ENCODE data around the gene FAM234A. TPM values are rescaled to one million over a fixed set of nuclear protein-coding genes. Genes with fewer than 3 reads are reported as not detected.
"Not testable (repeated sequence)": the region's sequence is repeated elsewhere in the genome, so short reads cannot be mapped to it uniquely, and the experiment has no call there.

Gene FAM234A
- total RNA-seq, result 10 to 100 TPM; 26.9 to 31.5 TPM

- no peaks in the 10 kb centered on the region for H3K9me3 Mint-ChIP-seq
- H3K4me1 Mint-ChIP-seq, result peaks cover 20% of the 10 kb centered on the region
- H3K4me3 Mint-ChIP-seq, result peak within 1 kb of the TSS; percentile 91
- CTCF ChIA-PET, result interaction anchor here (0.7 to 2.1 kb wide), 18 partner anchors 8 to 181 kb away, joined by 3 to 10 read pairs (median 4); partner anchors contain the start of genes AXIN1, POLR3K and SNRNP25
- no peaks in the 10 kb centered on the region for H3K27me3 Mint-ChIP-seq
- peak within 1 kb of the TSS; percentile 94 for H3K27ac Mint-ChIP-seq
- peak; percentile 95 for DNase-seq
- POLR2A ChIA-PET, result interaction anchor here (0.8 to 2.5 kb wide), 16 partner anchors 8 to 191 kb away, joined by 3 to 24 read pairs (median 5); partner anchors contain the start of genes AXIN1 and RAB11FIP3
- peaks cover 3% of the 10 kb centered on the region for H3K36me3 Mint-ChIP-seq (ENCODE audit: low read depth)
Measured at GRCh38 chr16:234468-235305, at the start of gene FAM234A. Gene FAM234A (plus strand): TSS chr16:234821. CDS start chr16:254414, 19,593 bp downstream.

- H3K4me3 Mint-ChIP-seq, result no peak overlapping the region
- H3K9me3 Mint-ChIP-seq, result no peaks in the 10 kb centered on the region
- peaks cover 31% of the 10 kb centered on the region for H3K36me3 Mint-ChIP-seq (ENCODE audit: low read depth)
- H3K27ac Mint-ChIP-seq, result no peak overlapping the region
- no peak for DNase-seq
- ChIA-PET CTCF (no interaction called here), POLR2A (no interaction called here)
- H3K4me1 Mint-ChIP-seq, result peaks cover 7% of the 10 kb centered on the region
- no peaks in the 10 kb centered on the region for H3K27me3 Mint-ChIP-seq
Measured at GRCh38 chr16:185213-185612, 49.4 kb upstream of the FAM234A start.

GRCh38 chr16:185691-186090 is 48.9 kb upstream of the FAM234A start:
- Mint-ChIP-seq H3K4me1 (peaks cover 7% of the 10 kb centered on the region), H3K36me3 (ENCODE audit: low read depth) (peaks cover 34% of the 10 kb centered on the region), H3K4me3 (no peak overlapping the region), H3K27me3 (no peaks in the 10 kb centered on the region), H3K9me3 (no peaks in the 10 kb centered on the region), H3K27ac (no peak overlapping the region)
- DNase-seq, result no peak
- ChIA-PET CTCF (no interaction called here), POLR2A (no interaction called here)

GRCh38 chr16:187330-187729 is 47.3 kb upstream of the FAM234A start:
- DNase-seq, result no peak
- Mint-ChIP-seq H3K4me3 (no peak overlapping the region), H3K36me3 (ENCODE audit: low read depth) (peaks cover 46% of the 10 kb centered on the region), H3K27me3 (no peaks in the 10 kb centered on the region), H3K9me3 (no peaks in the 10 kb centered on the region), H3K4me1 (peaks cover 4% of the 10 kb centered on the region), H3K27ac (no peak overlapping the region)
- ChIA-PET CTCF (interaction anchor here (1.1 to 1.7 kb wide), 2 partner anchors 80 to 129 kb away, joined by 4 read pairs; no protein-coding TSS in a partner anchor), POLR2A (no interaction called here)

GRCh38 chr16:188674-189073 is 45.9 kb upstream of the FAM234A start:
- Mint-ChIP-seq H3K36me3 (ENCODE audit: low read depth) (peaks cover 52% of the 10 kb centered on the region), H3K4me1 (peaks cover 4% of the 10 kb centered on the region), H3K27ac (no peak overlapping the region), H3K4me3 (no peak overlapping the region), H3K27me3 (no peaks in the 10 kb centered on the region), H3K9me3 (no peaks in the 10 kb centered on the region)
- peak; percentile 34 for DNase-seq
- POLR2A ChIA-PET, result no interaction called here
- CTCF ChIA-PET, result interaction anchor here (1.1 to 1.7 kb wide), 3 partner anchors 82 to 161 kb away, joined by 3 to 4 read pairs (median 4); no protein-coding TSS in a partner anchor

- ChIA-PET POLR2A (no interaction called here), CTCF (no interaction called here)
- H3K4me3 Mint-ChIP-seq, result no peak overlapping the region
- peaks cover 4% of the 10 kb centered on the region for H3K4me1 Mint-ChIP-seq
- H3K36me3 Mint-ChIP-seq (ENCODE audit: low read depth), result peaks cover 58% of the 10 kb centered on the region
- no peaks in the 10 kb centered on the region for H3K9me3 Mint-ChIP-seq
- no peaks in the 10 kb centered on the region for H3K27me3 Mint-ChIP-seq
- no peak for DNase-seq
- H3K27ac Mint-ChIP-seq, result no peak overlapping the region
Measured at GRCh38 chr16:189604-190186, 44.9 kb upstream of the FAM234A start.

GRCh38 chr16:191831-192230 is 42.8 kb upstream of the FAM234A start:
- no peaks in the 10 kb centered on the region for H3K9me3 Mint-ChIP-seq
- ChIA-PET POLR2A (interaction anchor here (1.6 kb wide), 1 partner anchor 37 kb away, joined by 4 read pairs; no protein-coding TSS in a partner anchor), CTCF (interaction anchor here (0.6 to 1.5 kb wide), 2 partner anchors 126 to 159 kb away, joined by 3 read pairs; no protein-coding TSS in a partner anchor)
- H3K27ac Mint-ChIP-seq, result no peak overlapping the region
- no peaks in the 10 kb centered on the region for H3K27me3 Mint-ChIP-seq
- H3K36me3 Mint-ChIP-seq (ENCODE audit: low read depth), result peaks cover 58% of the 10 kb centered on the region
- DNase-seq, result no peak
- no peak overlapping the region for H3K4me3 Mint-ChIP-seq
- H3K4me1 Mint-ChIP-seq, result peaks cover 4% of the 10 kb centered on the region

- no peak for DNase-seq
- CTCF ChIA-PET, result interaction anchor here (1.1 to 1.5 kb wide), 2 partner anchors 11 to 127 kb away, joined by 3 read pairs; no protein-coding TSS in a partner anchor
- no peaks in the 10 kb centered on the region for H3K9me3 Mint-ChIP-seq
- peaks cover 4% of the 10 kb centered on the region for H3K4me1 Mint-ChIP-seq
- H3K27me3 Mint-ChIP-seq, result no peaks in the 10 kb centered on the region
- H3K27ac Mint-ChIP-seq, result no peak overlapping the region
- no peak overlapping the region for H3K4me3 Mint-ChIP-seq
- POLR2A ChIA-PET, result interaction anchor here (1.6 kb wide), 1 partner anchor 36 kb away, joined by 4 read pairs; no protein-coding TSS in a partner anchor
- H3K36me3 Mint-ChIP-seq (ENCODE audit: low read depth), result peaks cover 57% of the 10 kb centered on the region
Measured at GRCh38 chr16:192686-193085, 41.9 kb upstream of the FAM234A start.

- H3K4me3 Mint-ChIP-seq, result no peak overlapping the region
- DNase-seq, result no peak
- ChIA-PET POLR2A (interaction anchor here (1.6 kb wide), 1 partner anchor 35 kb away, joined by 4 read pairs; no protein-coding TSS in a partner anchor), CTCF (interaction anchor here (0.6 to 1.5 kb wide), 4 partner anchors 12 to 169 kb away, joined by 3 read pairs; no protein-coding TSS in a partner anchor)
- no peak overlapping the region for H3K27ac Mint-ChIP-seq
- H3K4me1 Mint-ChIP-seq, result peaks cover 4% of the 10 kb centered on the region
- H3K27me3 Mint-ChIP-seq, result no peaks in the 10 kb centered on the region
- no peaks in the 10 kb centered on the region for H3K9me3 Mint-ChIP-seq
- H3K36me3 Mint-ChIP-seq (ENCODE audit: low read depth), result peaks cover 62% of the 10 kb centered on the region
Measured at GRCh38 chr16:193441-193840, 41.2 kb upstream of the FAM234A start.

GRCh38 chr16:194516-194915 is 40.1 kb upstream of the FAM234A start:
- ChIA-PET POLR2A (no interaction called here), CTCF (interaction anchor here (1.2 kb wide), 1 partner anchor 129 kb away, joined by 3 read pairs; no protein-coding TSS in a partner anchor)
- Mint-ChIP-seq H3K27me3 (no peaks in the 10 kb centered on the region), H3K36me3 (ENCODE audit: low read depth) (peaks cover 59% of the 10 kb centered on the region), H3K9me3 (no peaks in the 10 kb centered on the region), H3K27ac (no peak overlapping the region), H3K4me1 (no peaks in the 10 kb centered on the region), H3K4me3 (no peak overlapping the region)
- DNase-seq, result no peak

- Mint-ChIP-seq H3K27ac (no peak overlapping the region), H3K9me3 (no peaks in the 10 kb centered on the region), H3K4me3 (no peak overlapping the region), H3K27me3 (no peaks in the 10 kb centered on the region), H3K4me1 (no peaks in the 10 kb centered on the region), H3K36me3 (ENCODE audit: low read depth) (peaks cover 45% of the 10 kb centered on the region)
- CTCF ChIA-PET, result no interaction called here
- POLR2A ChIA-PET, result no interaction called here
- no peak for DNase-seq
Measured at GRCh38 chr16:200388-200787, 34.2 kb upstream of the FAM234A start.

- peaks cover 3% of the 10 kb centered on the region for H3K4me1 Mint-ChIP-seq
- H3K27me3 Mint-ChIP-seq, result no peaks in the 10 kb centered on the region
- no peaks in the 10 kb centered on the region for H3K9me3 Mint-ChIP-seq
- ChIA-PET POLR2A (no interaction called here), CTCF (interaction anchor here (1.1 kb wide), 1 partner anchor 106 kb away, joined by 3 read pairs; no protein-coding TSS in a partner anchor)
- H3K4me3 Mint-ChIP-seq, result no peak overlapping the region
- no peak for DNase-seq
- H3K27ac Mint-ChIP-seq, result no peak overlapping the region
- peaks cover 46% of the 10 kb centered on the region for H3K36me3 Mint-ChIP-seq (ENCODE audit: low read depth)
Measured at GRCh38 chr16:203246-203645, 31.4 kb upstream of the FAM234A start.

- CTCF ChIA-PET, DNase-seq, H3K27me3 Mint-ChIP-seq, H3K4me1 Mint-ChIP-seq, POLR2A ChIA-PET, H3K27ac Mint-ChIP-seq, H3K4me3 Mint-ChIP-seq, H3K9me3 Mint-ChIP-seq: not testable (repeated sequence)
- peaks cover 43% of the 10 kb centered on the region for H3K36me3 Mint-ChIP-seq (ENCODE audit: low read depth)
Measured at GRCh38 chr16:204046-204445, 30.6 kb upstream of the FAM234A start.
